C1 segment of cervical spinal cord (tissue), 14 donors: ENCODE data around the gene AZU1.
A peak's percentile ranks its signal among the peaks of the same experiment; 100 is the strongest.

Experiments used
- DNase-seq, 14 donors: peaks; one replicate each; lab custom pipeline; 2025; lab: John Stamatoyannopoulos, UW

AZU1 gene

GRCh38 chr19:854549-854948, 26.9 kb downstream of the AZU1 start:
- no peak for DNase-seq

- no peak for DNase-seq
These were observed 27.5 kb downstream of the AZU1 start for GRCh38 chr19:855142-855541.

GRCh38 chr19:855566-856120, 28.0 kb downstream of the AZU1 start:
- no peak for DNase-seq

GRCh38 chr19:858284-858683, 30.6 kb downstream of the AZU1 start:
- DNase-seq = no peak

GRCh38 chr19:858868-859843, 31.5 kb downstream of the AZU1 start, which contains the start of gene CFD:
CFD (plus strand) TSS chr19:859664; CDS start chr19:859690, 26 bp downstream.
- peak in 6 of 14 donors; percentile 8 to 39 (median 22) for DNase-seq

- DNase-seq = no peak
These were observed 33.6 kb downstream of the AZU1 start for GRCh38 chr19:861141-861755.

GRCh38 chr19:861756-862580, 34.3 kb downstream of the AZU1 start:
- DNase-seq = peak in 1 of 14 donors; percentile 13

GRCh38 chr19:862581-863314, 35.1 kb downstream of the AZU1 start:
- DNase-seq = peak in 2 of 14 donors; percentile 12 to 17

- DNase-seq = no peak
These were observed 35.6 kb downstream of the AZU1 start for GRCh38 chr19:863315-863620.

GRCh38 chr19:866769-867300, 39.2 kb downstream of the AZU1 start:
- DNase-seq = no peak

- DNase-seq = no peak
These were observed 39.7 kb downstream of the AZU1 start for GRCh38 chr19:867301-867793.

GRCh38 chr19:867855-868457, 40.3 kb downstream of the AZU1 start:
- DNase-seq = no peak

GRCh38 chr19:868458-869244, 41.0 kb downstream of the AZU1 start:
- no peak for DNase-seq

- no peak for DNase-seq
These were observed 41.9 kb downstream of the AZU1 start for GRCh38 chr19:869245-870177.

GRCh38 chr19:870314-870713, 42.7 kb downstream of the AZU1 start:
- DNase-seq = no peak

- DNase-seq = peak in 3 of 14 donors; percentile 4 to 21 (median 12)
These were observed 43.3 kb downstream of the AZU1 start for GRCh38 chr19:870963-871401.

GRCh38 chr19:871446-872265, 44.0 kb downstream of the AZU1 start:
- no peak for DNase-seq
